Suppressor macrophage (primary cell): ENCODE measurements around the gene COPS6.

Source experiments
- DNase-seq, 4 experiments: peaks; one replicate each; pipeline ENCODE4 v3.0.0-alpha.2; 2020 to 2022

The COPS6 gene

GRCh38 chr7:100102950-100103840 lies 14.4 kb downstream of the COPS6 start:
- DNase-seq: no peak

DNA sequence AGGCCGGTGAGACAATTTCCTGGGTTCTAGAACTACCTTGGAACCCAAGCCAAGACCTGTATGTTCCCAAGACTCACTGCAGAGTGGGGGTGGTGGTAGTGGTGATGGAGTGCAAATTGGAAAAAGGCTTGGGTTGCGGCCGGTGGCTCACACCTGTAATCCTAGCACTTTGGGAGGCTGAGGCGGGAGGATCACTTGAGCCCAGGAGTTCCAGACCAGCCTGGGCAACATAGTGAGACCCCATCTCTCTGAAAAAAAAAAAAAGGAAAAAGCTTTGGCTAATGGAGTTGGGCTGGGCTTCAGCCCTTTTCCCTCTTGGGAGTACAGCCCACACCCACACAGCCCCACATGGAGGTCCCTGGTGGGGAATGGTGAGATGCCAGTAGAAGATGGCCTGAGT lies 16.8 kb downstream of the COPS6 start:
- no peak for DNase-seq

DNA sequence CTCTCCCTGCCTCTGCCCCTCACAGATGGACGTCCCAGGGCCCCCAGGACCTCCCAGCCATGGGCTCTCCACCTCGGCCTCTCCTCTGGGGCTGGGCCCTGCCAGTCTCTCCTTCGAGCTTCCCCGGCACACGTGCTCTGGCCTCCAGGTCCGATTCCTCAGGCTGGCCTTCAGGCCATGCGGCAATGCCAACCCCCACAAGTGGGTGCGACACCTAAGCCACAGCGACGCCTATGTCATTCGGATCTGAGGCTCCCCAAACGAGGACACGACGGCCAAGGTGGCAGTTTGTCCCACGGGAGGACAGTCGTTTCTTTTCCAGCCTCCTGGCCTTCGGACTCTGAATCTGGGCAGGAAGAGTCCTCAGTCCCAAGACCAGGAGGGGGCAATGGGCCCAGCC lies 17.9 kb downstream of the COPS6 start:
- no peak for DNase-seq

GRCh38 chr7:100107125-100107737 lies 18.5 kb downstream of the COPS6 start:
- no peak for DNase-seq

DNA sequence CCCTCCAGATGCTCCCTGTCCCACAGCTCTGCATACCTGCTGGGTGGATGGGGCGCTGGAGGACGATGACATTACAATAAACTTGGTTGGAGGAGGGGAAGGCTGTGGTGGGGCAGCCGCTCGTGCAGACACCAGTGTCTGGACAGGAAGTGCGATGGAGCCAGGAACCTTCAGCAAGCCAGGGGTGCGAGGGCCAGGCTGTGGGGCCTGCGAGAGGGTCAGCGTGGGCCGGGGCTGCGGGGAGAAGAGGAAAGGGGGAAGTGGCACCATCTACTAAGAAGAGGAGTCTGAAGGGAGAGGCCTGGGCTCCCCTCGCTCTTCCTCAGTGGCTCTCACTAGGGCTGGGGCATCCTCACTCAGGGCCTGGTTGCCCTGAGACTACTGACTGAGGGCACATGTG lies 19.1 kb downstream of the COPS6 start:
- no peak for DNase-seq

DNA sequence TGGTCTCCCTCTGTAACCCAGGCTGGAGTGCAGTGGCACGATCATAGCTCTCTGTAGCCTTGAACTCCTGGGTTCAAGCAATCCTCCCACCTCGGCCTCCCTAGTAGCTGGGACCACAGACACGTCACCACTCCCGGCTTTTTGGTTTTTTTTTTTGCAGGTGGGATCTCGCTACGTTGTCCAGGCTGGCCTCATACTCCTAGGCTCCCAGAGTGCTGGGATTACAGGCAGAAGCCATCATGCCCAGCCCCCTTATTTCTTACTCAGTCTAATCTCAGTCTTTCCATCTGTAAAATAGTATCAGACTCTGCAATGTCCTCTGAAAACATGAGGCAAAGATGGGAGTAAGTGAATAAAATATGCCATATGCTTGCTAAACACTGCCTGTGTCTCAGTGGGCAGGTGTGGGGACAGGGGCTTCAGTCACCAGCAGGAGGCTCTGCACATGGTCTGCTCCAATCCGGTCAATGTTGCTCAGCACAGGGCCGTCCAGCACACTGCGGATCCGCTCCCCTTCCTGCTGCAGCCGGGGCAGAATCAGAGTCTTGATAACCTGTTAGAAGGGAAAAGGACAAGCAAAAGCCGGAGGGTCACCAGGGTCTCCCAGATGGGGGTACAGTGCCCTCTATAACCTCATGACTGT lies 20.9 kb downstream of the COPS6 start:
- no peak for DNase-seq

GRCh38 chr7:100111156-100111555 lies 22.4 kb downstream of the COPS6 start:
- DNase-seq: no peak

- DNase-seq: no peak
Measured at GRCh38 chr7:100111914-100112313, 23.1 kb downstream of the COPS6 start.

- no peak for DNase-seq
Measured at GRCh38 chr7:100115026-100115425, 26.3 kb downstream of the COPS6 start.

- DNase-seq: no peak
Measured at GRCh38 chr7:100118388-100119071, 29.8 kb downstream of the COPS6 start.

- peak; percentile 97 to 98 (median 98) for DNase-seq
Measured at GRCh38 chr7:100119072-100119969, 30.6 kb downstream of the COPS6 start, which contains the start of the genes CNPY4 and TAF6. Gene CNPY4 (plus strand): TSS chr7:100119634. CDS start chr7:100119745, 111 bp downstream. Gene TAF6 (minus strand): TSS chr7:100119358. CDS start chr7:100114209, 5,149 bp downstream.

DNA sequence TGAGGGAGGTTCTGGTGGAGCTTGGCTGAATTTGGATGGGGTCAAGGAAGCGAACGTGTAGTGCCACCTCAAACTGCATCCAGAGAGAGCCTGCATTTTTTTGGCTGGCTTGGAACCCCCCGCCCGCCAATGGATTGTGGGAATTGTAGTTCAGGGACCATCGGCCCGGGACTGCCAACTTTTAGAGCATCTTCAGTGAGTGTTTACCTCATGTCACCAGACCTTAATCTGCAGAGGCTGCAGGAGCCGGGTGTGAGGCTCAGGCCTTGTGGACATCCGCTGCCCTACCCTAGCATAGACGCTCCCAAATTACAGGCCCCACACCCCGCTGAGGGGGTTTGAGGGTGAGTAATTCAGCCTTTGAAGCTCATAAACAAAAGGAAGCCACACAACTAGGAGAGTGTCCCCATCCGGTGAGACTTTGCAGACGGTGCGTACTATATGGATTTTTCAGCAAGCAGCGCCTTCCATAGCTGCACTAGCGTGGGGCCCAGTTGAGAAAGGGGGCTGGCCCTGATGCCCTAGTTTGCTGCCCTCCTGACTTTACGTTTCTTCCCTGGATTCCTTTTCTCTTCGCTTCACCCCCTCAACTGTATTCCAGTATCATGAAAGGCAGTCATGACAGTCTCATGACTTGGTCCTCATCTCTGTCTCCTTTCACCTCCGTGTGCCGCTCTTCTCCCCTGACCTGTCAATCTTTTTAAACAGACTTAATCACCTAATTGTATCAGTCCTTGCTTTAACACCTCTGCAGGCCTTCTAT lies 31.4 kb downstream of the COPS6 start:
- peak; percentile 40 to 61 (median 52) for DNase-seq

GRCh38 chr7:100120733-100121036 lies 31.9 kb downstream of the COPS6 start:
- no peak for DNase-seq

GRCh38 chr7:100122067-100122466 lies 33.3 kb downstream of the COPS6 start:
- DNase-seq: no peak

- DNase-seq: no peak
Measured at GRCh38 chr7:100122568-100122967, 33.8 kb downstream of the COPS6 start.

GRCh38 chr7:100124301-100125230 lies 35.8 kb downstream of the COPS6 start:
- DNase-seq: no peak

- no peak for DNase-seq
Measured at GRCh38 chr7:100126239-100126930, 37.6 kb downstream of the COPS6 start.

DNA sequence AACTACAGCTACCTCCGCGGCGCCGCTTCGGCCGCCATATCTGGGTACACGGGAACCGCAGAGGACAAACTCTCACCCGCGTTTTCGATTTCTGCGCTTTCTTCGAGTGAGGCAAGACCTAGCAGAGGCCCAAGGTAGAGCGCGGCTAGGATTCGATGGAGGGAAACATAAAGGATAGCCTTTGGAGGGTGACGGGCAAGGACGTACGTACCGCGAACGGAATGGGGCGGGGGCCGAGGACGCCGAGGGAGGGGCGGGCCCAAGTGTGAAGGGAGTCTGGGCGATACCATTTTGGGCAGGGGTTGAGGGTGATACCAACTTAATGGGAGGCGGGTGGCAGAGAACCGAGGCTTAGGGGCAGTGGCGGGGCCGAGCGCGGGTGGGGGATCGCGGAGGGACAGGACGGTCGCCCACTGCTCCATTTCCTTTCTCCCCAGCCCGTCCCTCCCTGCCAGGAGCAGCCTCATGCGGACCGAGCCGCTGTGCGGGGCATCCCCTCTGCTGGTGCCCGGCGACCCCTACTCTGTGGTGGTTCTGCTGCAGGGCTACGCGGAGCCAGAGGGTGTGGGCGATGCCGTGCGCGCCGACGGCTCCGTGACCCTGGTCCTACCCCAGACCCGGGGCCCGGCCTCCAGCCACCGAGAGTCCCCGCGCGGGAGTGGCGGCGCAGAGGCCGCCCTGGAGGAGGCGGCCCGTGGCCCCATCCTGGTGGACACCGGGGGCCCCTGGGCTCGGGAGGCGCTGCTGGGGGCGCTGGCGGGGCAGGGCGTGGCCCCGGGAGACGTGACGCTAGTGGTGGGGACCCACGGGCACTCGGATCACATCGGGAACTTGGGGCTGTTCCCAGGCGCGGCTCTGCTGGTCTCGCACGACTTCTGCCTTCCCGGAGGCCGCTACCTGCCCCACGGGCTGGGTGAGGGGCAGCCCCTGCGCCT lies 38.4 kb downstream of the COPS6 start, which contains the start of gene MBLAC1:
Gene MBLAC1 (plus strand): TSS at position 37 of the 935 bp plus-strand sequence. CDS start 429 bp downstream, at position 466.
- peak; percentile 91 to 95 (median 94) for DNase-seq
